Lower lobe of right lung (tissue), 2 donors: ENCODE data around the gene PLEKHG1. TPM values are rescaled to one million over a fixed set of nuclear protein-coding genes. Genes with fewer than 3 reads are reported as not detected.

ENCODE experiments used
- ATAC-seq, 2 donors: fragments of 200-7000 bp; cut with Tn5 transposase; one replicate each; pipeline ENCODE4 v1.9.1; 2020 to 2022; ENCODE audit warnings: mild to moderate bottlenecking in 2 of 2, moderate library complexity in 2 of 2
- DNase-seq: peaks from one replicate; pipeline ENCODE4 v3.0.0-alpha.2; 2020
- H3K27ac ChIP-seq: fragments of 200-600 bp; one replicate; pipeline ENCODE4 v1.8.0; 2022
- H3K27me3 ChIP-seq: fragments of 200-600 bp; one replicate; pipeline ENCODE4 v1.8.0; 2022; ENCODE audit warnings: low read depth
- H3K36me3 ChIP-seq: fragments of 200-600 bp; one replicate; pipeline ENCODE4 v1.8.0; 2022; ENCODE audit warnings: mild to moderate bottlenecking
- H3K4me1 ChIP-seq: fragments of 200-600 bp; one replicate; pipeline ENCODE4 v1.8.0; 2022
- H3K4me3 ChIP-seq: fragments of 200-600 bp; one replicate; pipeline ENCODE4 v1.8.0; 2022; ENCODE audit warnings: mild to moderate bottlenecking
- H3K9me3 ChIP-seq: fragments of 200-600 bp; one replicate; pipeline ENCODE4 v1.8.0; 2022
- CTCF ChIP-seq: fragments of 200-600 bp; IDR thresholded peaks from one replicate; pipeline ENCODE4 v1.8.0; 2022; ENCODE audit warnings: antibody characterized with exemption, mild to moderate bottlenecking
- intact Hi-C: fragments of 100-400 bp; cut with DNase I; formaldehyde crosslinking; loops from one replicate; pipeline ENCODE4 v1.11.0; 2022
- long read RNA-seq: library from polyadenylated mRNA; unstranded; transcript quantifications from one replicate; pipeline ENCODE4 v2.0.0, GENCODE V29; 2021
- total RNA-seq: library from RNA; stranded (reverse); fragmentation: NEBNext Ultra II Directional; extraction: Animal tissue kit (Norgen Biotek cat#: 25700); gene quantifications from one replicate; pipeline ENCODE4 v1.2.1, GENCODE V29; 2021
- donor health status: DM: no; HTN: yes; CAD: no; lungs with severe emphysema.

The PLEKHG1 gene
- 20.4 TPM for total RNA-seq
- long read RNA-seq, partial matches to known transcripts, result 6 of 14 reads
- long read RNA-seq, other reads (novel, unspliced or antisense), result 8 of 14 reads

- no peaks in the 10 kb centered on the region for H3K36me3 ChIP-seq
- no peaks in the 10 kb centered on the region for H3K9me3 ChIP-seq
- H3K27ac ChIP-seq, result peak within 1 kb of the TSS; percentile 81
- peak within 1 kb of the TSS; percentile 71 for H3K4me3 ChIP-seq
- TF ChIP-seq CTCF, result no peak
- DNase-seq (peak; percentile 85), ATAC-seq (peak; percentile 93 to 95)
- intact Hi-C loops, result no loop called here
- H3K4me1 ChIP-seq, result peaks cover 6% of the 10 kb centered on the region
- H3K27me3 ChIP-seq, result no peaks in the 10 kb centered on the region
These were observed at the start of gene PLEKHG1 for GRCh38 chr6:150599199-150600009. Gene PLEKHG1 (plus strand): TSS chr6:150599885. CDS start chr6:150733682, 133,797 bp downstream.

DNA sequence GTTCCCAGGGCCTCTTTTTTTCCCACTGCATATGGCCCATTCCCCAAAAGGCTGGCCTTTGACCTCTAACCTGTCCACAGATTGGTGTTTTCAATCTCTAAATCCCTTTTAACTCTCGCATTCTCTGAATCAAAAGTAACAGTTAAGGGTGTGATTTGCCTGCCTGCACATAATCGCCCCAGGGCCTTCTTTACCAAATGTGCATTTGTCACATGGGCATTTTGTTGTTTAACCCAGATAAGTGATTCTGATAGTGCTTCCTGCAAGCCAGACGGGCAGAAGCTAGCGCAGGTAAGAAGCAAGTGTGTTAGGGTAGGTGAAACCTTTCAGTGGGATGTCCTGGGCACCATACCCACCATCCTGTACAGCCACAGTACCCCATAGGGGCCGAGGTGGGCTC lies 49.4 kb upstream of the PLEKHG1 start:
- Histone ChIP-seq H3K27me3 (no peaks in the 10 kb centered on the region), H3K27ac (no peak overlapping the region), H3K36me3 (no peaks in the 10 kb centered on the region), H3K4me1 (no peaks in the 10 kb centered on the region), H3K9me3 (no peaks in the 10 kb centered on the region), H3K4me3 (no peak overlapping the region)
- ATAC-seq (no peak), DNase-seq (no peak)
- TF ChIP-seq CTCF, result no peak
- intact Hi-C loops, result no loop called here

GRCh38 chr6:150557043-150557599 lies 42.6 kb upstream of the PLEKHG1 start:
- DNase-seq (no peak), ATAC-seq (no peak)
- H3K27ac ChIP-seq, result no peak overlapping the region
- H3K4me1 ChIP-seq, result no peaks in the 10 kb centered on the region
- H3K9me3 ChIP-seq, result no peaks in the 10 kb centered on the region
- no peak for TF ChIP-seq CTCF
- H3K27me3 ChIP-seq, result no peaks in the 10 kb centered on the region
- intact Hi-C loops, result no loop called here
- H3K4me3 ChIP-seq, result no peak overlapping the region
- no peaks in the 10 kb centered on the region for H3K36me3 ChIP-seq

GRCh38 chr6:150560004-150560883 lies 39.4 kb upstream of the PLEKHG1 start:
- Histone ChIP-seq H3K36me3 (no peaks in the 10 kb centered on the region), H3K27ac (no peak overlapping the region), H3K9me3 (no peaks in the 10 kb centered on the region), H3K4me1 (no peaks in the 10 kb centered on the region), H3K4me3 (no peak overlapping the region), H3K27me3 (no peaks in the 10 kb centered on the region)
- no peak for TF ChIP-seq CTCF
- ATAC-seq (no peak), DNase-seq (no peak)
- intact Hi-C loops, result no loop called here

DNA sequence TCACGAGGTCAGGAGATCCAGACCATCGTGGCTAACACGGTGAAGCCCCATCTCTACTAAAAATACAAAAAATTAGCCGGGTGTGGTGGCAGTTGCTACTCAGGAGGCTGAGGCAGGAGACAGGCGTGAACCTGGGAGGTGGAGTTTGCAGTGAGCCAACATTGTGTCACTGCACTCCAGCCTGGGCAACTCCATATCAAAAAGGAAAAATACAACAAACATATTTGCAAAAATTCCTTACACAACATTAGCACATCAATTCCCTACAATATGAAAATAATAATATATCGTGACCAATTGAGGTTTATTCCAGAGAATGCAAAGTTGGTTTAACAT lies 38.8 kb upstream of the PLEKHG1 start:
- Histone ChIP-seq H3K27me3 (no peaks in the 10 kb centered on the region), H3K4me1 (no peaks in the 10 kb centered on the region), H3K4me3 (no peak overlapping the region), H3K9me3 (no peaks in the 10 kb centered on the region), H3K36me3 (no peaks in the 10 kb centered on the region), H3K27ac (no peak overlapping the region)
- no peak for TF ChIP-seq CTCF
- DNase-seq, result no peak
- intact Hi-C loops, result no loop called here
- ATAC-seq, result no peak
